T47D (cell line): ENCODE results near the gene SHISA6.

Experiments
- DNase-seq, 2 experiments: peaks; one replicate each; pipeline versions ENCODE4 v3.0.0 to v3.0.0-alpha.2; 2011 to 2012; ENCODE audit warnings: low read depth in 1 of 2, low spot score in 1 of 2
- JUND ChIP-seq: IDR thresholded peaks from 2 replicates; pipeline ENCODE4 v1.6.1; 2012; ENCODE audit warnings: low read depth
- in situ Hi-C: cut with HindIII; loops from 2 replicates; pipeline ENCODE4 v1.10.0; 2016; ENCODE audit warnings: low sequenced_read_pairs, low pct_unique_long_range_greater_than_20kb

The SHISA6 gene

DNA sequence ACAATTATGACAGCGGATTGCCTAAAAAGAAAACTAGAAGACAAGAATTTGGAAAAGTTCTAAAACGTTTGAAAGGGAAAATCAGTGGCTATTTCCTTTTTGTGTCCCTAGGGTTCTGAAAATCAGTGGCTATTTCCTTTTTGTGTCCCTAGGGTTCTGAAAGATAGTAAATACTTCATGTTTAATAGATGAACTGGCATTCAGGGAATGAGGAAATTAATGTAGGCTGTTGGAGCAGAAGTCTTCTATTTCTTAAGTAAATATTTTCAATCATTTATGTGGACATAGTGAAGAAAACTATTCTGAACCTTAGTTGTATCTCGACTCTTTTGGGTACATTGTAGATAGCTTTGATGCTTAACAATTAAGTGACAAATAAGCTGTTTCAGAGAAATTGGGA, 78.9 kb downstream of the SHISA6 start:
- in situ Hi-C loops, result no loop called here
- no peak for TF ChIP-seq JUND
- DNase-seq, result no peak

DNA sequence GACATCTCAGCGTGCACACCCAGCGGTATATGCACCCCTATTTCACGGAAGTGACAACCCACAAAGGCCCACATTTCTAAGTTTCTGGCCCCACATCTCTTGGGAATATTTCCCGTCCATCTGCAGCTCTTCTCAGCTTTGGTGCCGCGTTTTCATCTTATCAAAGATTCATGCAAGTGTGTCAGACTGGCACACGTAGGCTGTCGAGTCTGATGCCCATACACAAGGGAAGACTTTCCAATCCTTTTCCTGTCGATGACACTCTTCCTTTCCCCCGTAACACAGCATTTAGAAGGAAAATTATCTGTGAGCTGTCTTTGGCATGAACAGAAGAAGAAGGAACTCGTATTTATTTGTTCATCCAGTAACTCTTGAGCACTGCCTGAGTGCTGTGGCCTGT, 83.0 kb downstream of the SHISA6 start:
- in situ Hi-C loops, result no loop called here
- no peak for DNase-seq
- no peak for TF ChIP-seq JUND

DNA sequence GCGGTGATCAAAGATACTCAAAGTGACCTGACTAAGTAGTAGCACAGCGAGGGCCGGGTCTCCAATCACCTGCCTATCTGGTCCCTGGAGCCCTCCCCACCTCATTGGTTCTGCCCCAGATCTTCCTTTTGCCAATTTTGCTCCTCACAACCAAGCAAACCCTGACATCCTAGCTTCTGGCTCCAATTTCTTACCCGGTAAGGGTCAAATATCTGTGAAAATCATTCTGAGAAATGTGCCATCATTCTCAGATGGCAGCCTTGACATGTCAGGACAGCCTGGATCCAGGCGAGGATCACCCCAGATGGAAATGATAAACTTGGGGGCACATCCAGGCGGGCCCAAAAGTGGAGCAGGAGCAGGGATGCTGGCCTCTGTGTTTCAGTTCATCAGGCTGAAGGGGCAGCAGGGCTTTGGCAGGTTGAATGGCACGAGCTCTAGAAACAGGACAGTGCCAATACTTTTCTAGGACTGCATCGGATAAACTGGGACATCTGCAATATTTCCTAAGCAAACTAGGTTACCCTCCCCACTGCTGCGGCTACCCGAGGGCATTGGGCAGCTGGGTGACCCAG, 83.9 kb downstream of the SHISA6 start:
- TF ChIP-seq JUND, result no peak
- no peak for DNase-seq
- in situ Hi-C loops, result no loop called here

DNA sequence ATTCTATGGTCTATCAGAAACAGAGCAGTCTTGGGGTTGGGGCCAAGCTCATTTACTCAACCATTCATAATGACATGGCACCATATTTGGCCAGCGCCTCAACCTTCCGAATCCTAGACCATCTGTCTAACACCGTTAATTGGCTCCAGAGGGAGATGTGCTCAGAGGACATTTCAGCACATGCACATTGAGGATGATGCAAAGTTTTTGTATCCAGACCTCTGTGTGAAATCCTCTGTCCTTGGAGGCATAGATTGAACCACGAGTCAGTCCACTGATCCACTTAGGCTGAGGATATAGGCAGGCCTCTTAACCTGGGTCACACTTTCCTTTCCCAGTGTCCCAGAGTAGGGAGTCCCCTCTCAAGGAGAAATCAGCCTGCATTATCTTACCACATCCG, 85.5 kb downstream of the SHISA6 start:
- TF ChIP-seq JUND, result no peak
- no peak for DNase-seq
- in situ Hi-C loops, result no loop called here

DNA sequence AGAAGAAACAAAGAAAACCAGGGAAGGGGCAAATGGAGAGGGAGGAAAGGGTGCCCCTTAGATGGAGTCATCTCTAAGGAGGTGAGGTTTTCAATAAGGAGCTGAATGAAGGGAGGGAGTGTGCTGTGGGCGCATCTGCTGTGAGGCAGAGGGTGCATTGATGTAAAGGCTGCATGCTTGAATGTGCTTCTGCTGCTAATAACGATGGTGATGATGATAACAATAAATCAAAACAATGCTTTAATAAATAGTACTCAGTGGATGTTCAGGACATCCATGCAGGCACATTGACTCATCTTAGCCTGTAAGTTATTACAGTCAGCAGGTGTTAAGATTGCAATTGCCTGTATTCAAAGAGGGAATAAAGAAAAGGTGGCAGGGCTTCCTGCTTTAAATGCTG, 87.8 kb downstream of the SHISA6 start:
- in situ Hi-C loops, result no loop called here
- DNase-seq, result no peak
- no peak for TF ChIP-seq JUND

DNA sequence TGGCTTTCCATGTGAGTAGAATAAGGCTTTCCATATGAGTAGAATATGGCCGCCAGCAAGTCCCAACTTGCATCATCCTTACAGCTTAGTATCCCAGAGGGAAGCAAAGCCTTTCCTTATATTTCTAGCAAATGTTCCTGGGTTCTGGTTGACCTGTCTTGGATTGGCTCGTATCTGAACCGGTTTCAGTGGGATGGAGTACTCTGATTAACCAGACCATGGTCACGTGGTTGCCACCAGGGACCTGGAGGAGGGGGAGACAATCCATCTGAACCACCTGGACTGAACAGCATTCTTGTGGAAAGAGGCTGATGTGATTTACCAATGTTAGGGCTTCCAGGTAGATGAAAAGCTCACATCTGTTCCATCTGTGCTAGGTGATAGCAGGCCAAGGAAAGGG, 89.0 kb downstream of the SHISA6 start:
- no peak for DNase-seq
- in situ Hi-C loops, result no loop called here
- TF ChIP-seq JUND, result no peak

DNA sequence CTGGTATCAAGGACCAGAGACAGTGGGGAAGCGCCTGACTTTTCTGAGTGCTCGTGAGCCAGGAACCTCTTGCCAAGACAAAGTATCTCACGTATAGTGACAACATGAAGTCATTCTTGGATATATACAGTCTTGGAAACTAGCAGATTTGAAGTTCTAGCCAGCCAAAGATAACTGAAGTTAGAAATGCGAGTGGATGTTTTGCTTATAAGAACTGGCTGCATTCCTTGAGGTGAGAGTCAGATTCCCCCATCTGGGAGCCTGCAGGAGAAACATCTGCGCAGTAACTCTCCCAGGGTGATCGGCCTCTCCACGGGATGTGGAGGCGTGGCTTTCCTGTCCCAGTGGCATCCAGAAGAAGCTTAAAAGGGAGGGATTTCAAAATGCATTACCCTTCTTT, 89.8 kb downstream of the SHISA6 start:
- TF ChIP-seq JUND, result no peak
- DNase-seq, result no peak
- in situ Hi-C loops, result no loop called here

DNA sequence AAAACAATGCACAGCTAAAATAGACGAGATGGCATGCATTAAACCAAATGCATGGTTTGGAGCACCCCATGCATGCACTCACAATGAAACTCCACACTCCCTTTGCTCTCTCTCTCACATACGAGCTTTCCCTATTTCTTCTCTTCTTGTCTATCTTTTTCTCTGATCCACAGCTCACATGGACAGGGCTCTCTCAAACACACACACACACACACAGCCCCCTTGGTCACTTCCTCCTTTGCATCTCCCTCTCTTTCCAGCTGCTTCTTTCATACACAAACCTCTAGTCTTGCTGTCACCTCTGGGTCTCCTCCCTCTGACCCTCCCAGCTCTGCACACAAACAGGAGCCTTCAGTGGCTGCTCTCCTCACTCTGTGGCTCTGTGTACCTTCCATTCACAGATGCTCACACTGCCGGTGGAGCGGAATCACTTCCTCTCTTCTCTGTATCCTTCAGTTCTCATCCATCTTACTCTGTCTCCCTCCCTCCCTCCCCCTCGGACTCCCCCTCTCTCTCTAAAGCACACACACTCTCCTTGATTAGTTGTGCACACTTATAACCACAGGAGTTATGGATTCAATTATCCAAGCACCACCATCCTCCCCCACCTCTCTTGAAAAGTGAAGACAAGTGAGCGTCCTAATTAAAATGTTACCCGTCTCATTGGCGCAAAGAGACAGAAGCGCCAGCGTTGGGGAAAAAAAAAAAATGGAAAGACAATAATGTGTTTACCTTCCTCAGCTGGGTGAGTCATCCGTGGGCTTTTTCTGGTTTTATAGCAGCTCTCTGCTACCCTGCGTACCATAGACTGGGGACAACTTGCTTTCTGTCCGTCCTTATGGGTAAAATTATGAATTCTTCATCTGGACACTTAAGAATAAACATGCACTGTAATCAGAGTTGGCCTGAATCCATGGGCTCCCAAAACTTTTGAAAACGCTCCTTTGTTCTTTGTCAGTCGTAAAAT, 90.8 kb downstream of the SHISA6 start:
- TF ChIP-seq JUND, result no peak
- no peak for DNase-seq
- in situ Hi-C loops, result no loop called here

DNA sequence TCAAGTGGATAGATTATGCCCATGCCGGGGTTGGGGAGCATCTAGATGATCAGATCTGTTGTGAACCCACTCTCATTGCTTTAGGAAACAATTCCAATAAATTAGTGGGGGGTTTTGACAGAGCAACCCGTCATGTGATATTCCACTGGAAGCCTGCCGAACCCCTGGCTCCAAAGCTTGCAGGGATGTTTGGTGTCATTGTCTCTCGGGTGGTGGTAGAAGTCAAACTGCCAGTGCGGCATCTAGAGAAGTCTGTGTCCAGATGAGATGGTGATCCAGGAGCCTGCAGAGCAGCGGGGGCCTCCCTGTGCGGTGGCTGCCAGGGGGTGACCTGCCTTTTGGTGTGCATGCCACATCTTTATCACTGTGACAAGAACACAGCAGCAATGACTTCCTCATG, 91.7 kb downstream of the SHISA6 start:
- DNase-seq, result no peak
- TF ChIP-seq JUND, result no peak
- in situ Hi-C loops, result no loop called here

DNA sequence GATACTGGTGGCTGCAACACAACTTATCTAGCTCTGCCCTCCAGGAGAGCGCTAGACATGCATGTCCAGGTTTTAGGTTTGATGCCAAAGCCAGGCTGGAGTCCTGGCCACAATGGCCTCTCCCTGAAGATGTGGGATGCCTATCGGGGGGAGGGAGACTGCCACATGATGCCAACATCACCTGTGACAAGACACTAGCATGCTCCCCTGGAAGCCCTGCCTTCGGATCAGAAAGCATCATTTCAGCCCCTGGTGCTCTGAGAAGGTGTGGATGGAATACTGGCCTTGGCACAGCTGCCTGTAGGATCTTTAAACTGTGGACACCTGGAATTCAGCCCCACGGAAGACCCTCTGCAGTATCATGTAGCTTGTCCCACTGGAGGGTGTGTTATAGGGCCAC, 93.5 kb downstream of the SHISA6 start:
- DNase-seq, result no peak
- TF ChIP-seq JUND, result no peak
- in situ Hi-C loops, result no loop called here

DNA sequence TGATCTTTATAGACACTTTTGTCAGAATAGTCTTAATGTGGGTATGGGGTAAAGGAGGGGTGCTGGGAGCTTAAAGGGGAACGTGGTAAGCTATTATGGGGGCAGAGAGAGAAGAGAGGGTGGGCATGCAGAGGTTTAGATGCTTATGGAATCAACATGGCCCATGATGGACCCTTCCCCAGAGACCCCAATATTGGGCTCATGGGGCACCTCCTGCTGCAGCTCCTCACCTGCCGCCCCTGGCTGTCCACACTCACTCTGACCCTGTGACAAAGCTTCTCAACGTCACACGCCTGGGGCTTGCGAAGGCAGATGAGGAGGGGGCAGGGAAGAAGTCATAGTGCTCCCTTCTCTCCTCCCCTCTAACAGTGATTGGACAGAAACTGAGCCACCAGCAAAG, 95.3 kb downstream of the SHISA6 start:
- TF ChIP-seq JUND, result no peak
- in situ Hi-C loops, result no loop called here
- no peak for DNase-seq

DNA sequence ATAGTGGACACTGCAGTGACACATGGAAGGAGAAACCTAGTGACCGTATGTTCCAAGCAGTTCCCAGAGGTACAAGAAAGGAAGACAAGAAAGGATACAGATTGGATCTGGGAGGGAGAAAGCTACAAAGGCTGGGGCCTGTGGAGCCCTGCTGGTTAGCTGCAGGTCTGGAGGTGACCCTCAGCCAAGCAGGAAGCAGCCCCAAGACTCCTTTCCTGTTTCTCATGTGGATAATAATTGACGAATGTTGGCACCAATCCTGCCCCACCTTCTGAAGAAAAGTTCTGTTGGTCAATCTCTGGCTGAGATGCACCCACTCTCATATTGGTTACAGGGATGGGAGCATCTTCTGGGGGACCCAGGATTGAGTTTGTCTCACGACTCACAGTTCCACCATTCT, 99.8 kb downstream of the SHISA6 start:
- no peak for TF ChIP-seq JUND
- in situ Hi-C loops, result no loop called here
- DNase-seq, result no peak

DNA sequence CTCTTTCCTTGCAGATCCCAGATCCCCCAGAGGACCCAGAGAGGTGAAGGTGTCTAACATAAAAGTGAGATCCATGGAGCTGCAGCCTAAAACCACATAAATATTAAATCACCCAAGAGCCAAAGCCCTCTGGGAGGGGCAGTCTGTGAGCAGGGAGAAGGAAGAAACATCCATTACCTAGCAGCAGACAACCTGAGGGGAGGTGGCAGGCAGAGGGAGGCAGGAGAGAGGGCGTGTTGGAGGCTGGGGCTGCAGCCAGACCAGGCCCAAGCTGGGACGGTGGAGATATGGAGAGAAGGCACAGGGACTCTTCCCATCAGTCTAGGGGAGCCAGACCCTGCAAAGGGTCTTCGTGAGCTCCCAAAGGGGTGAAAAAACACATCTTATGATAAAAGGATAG, 101.1 kb downstream of the SHISA6 start:
- in situ Hi-C loops, result no loop called here
- no peak for DNase-seq
- no peak for TF ChIP-seq JUND
